ENCODE data around the gene NAA35. TPM values are rescaled to one million over a fixed set of nuclear protein-coding genes. Genes with fewer than 3 reads are reported as not detected.
"Not testable (repeated sequence)": the region's sequence is repeated elsewhere in the genome, so short reads cannot be mapped to it uniquely, and the experiment has no call there.

NAA35 gene
- polyA plus RNA-seq (ENCODE audit: insufficient read length) = 20.1 TPM

GRCh38 chr9:85940832-85941621 is at the start of gene NAA35:
TSS of gene NAA35 (plus strand) at chr9:85941146. CDS start at chr9:85942160, 1,014 bp downstream.
- DNase-seq (ENCODE audit: low read depth) = peak; percentile 96

DNA sequence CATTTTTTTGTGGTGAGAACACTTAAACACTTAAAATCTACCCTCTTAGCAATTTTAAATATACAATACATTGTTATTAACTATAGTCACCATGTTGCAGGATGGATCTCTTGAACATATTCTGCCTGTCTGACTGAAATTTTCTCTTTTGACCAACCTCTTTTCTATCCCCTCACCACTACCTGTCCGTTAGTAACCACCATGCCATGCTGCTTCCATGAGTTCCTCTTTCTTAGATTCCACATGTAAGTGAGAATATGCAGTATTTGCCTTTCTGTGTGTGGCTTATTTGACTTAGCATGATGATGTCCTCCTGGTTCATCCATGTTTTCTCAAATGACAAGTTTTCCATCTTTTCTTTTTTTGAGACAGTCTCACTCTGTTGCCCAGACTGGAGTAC is 48.5 kb upstream of the NAA35 start:
- no peak for DNase-seq (ENCODE audit: low read depth)

GRCh38 chr9:85895685-85896084 is 45.3 kb upstream of the NAA35 start:
- no peak for DNase-seq (ENCODE audit: low read depth)

DNA sequence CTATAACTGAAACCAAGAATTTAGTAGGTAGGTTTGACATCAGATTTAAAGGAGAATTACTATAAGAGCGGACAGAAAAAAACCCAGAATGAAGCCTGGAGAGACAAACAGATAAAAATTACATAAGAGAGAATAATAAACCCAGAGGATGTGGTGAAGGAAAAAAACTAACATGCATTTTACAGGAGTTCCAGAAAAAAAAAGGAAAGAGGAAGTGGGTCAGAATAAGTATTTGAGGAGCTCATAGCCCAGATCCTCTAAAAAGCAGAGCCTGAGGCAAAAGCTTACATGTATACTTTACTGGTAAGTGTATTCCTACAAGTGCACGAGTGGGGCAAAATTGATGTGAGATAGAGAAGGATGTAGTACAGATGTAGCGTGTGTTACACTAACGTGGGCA is 43.1 kb upstream of the NAA35 start:
- DNase-seq (ENCODE audit: low read depth) = no peak

DNA sequence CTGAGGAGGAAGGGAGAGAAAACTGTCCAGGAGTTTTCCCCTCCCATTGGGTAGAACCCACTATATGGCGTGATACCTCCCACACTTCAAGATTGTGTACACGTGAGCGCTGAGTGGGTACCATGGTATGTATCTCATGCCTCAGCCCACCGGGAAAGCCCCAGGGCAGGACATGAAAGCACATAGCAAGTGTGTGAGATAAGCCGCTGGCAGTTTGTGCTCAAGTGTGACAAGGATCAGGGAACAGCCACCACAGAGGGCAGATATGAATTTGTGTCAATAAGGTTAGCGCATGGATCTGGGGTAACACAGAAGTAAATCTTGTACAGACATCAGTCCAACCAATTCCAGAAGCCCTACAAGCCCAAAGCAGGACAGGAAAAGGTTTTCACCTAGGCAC is 42.6 kb upstream of the NAA35 start:
- DNase-seq (ENCODE audit: low read depth) = no peak

DNA sequence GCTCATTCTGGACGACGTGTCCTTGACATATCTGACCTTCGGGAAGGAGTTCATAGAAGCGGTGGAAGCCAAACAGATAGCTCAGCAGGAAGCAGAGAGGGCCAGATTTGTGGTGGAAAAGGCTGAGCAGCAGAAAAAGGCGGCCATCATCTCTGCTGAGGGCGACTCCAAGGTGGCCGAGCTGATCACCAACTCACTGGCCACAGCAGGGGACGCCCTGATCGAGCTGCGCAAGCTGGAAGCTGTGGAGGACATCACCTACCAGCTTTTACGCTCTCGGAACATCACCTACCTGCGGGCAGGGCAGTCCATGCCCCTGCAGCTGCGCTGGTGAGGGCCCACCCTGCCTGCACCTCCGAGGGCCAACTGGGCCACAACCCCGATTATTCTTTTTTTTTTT is 41.6 kb upstream of the NAA35 start:
- no peak for DNase-seq (ENCODE audit: low read depth)

- DNase-seq (ENCODE audit: low read depth) = no peak
Measured at GRCh38 chr9:85900504-85901201, 40.3 kb upstream of the NAA35 start.

- no peak for DNase-seq (ENCODE audit: low read depth)
Measured at GRCh38 chr9:85904975-85905374, 36.0 kb upstream of the NAA35 start.

DNA sequence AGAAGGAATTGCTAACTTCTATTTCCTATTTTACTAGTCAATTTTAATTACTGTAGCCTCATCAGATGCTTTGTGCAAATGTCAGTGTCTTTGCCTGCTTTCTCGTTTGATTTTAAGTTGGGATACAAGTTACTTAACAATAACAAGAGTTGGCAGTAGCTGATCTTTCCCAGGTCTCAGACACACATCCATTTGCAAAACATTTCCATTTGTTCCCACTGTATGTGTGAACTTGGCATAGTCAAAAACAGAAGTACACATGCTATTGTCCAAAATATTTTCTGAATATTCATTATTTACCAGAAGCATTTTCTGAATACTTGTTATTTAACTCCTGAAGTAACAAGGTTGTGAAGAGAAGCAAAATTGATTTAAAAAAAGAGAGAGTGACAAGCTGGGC is 35.0 kb upstream of the NAA35 start:
- no peak for DNase-seq (ENCODE audit: low read depth)

GRCh38 chr9:85909390-85909789 is 31.6 kb upstream of the NAA35 start:
- no peak for DNase-seq (ENCODE audit: low read depth)

DNA sequence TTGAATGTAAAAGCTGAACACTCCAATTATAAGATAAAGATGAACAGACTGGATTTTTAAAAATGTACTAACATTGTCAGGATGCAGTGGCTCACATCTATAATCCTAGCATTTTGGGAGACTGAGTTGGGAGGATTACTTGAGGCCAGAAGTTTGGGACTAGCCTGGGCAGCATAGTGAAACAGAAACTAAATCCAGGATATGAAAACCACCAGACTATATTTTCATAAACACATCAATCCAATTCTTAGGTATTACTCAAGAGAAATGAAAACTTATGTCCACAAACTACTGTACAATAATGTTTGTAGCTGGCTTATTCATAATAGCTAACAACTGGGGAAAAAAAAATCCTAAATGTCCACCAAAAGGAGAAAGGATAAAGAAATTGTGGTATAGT is 26.8 kb upstream of the NAA35 start:
- no peak for DNase-seq (ENCODE audit: low read depth)

GRCh38 chr9:85917756-85918155 is 23.2 kb upstream of the NAA35 start:
- DNase-seq (ENCODE audit: low read depth) = no peak

GRCh38 chr9:85925493-85925892 is 15.5 kb upstream of the NAA35 start:
- no peak for DNase-seq (ENCODE audit: low read depth)

- peak; percentile 35 for DNase-seq (ENCODE audit: low read depth)
Measured at GRCh38 chr9:85927076-85927475, 13.9 kb upstream of the NAA35 start.

- DNase-seq (ENCODE audit: low read depth) = no peak
Measured at GRCh38 chr9:85931495-85931894, 9.5 kb upstream of the NAA35 start.

DNA sequence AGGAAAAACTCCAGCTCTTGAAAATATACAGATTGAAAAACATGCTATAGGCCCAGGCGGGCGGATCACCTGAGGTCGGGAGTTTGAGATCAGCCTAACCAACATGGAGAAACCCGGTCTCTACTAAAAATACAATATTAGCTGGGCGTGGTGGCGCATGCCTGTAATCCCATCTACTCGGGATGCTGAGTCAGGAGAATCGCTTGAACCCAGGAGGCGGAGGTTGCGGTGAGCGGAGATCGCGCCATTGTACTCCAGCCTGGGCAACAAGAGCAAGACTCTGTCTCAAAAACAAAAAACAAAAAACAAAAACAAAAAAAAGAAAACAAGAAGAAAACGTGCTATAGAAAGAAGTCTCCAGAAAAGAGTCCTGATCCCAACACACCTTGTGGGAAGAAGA is 5.0 kb upstream of the NAA35 start:
- not testable (repeated sequence) for DNase-seq (ENCODE audit: low read depth)

DNA sequence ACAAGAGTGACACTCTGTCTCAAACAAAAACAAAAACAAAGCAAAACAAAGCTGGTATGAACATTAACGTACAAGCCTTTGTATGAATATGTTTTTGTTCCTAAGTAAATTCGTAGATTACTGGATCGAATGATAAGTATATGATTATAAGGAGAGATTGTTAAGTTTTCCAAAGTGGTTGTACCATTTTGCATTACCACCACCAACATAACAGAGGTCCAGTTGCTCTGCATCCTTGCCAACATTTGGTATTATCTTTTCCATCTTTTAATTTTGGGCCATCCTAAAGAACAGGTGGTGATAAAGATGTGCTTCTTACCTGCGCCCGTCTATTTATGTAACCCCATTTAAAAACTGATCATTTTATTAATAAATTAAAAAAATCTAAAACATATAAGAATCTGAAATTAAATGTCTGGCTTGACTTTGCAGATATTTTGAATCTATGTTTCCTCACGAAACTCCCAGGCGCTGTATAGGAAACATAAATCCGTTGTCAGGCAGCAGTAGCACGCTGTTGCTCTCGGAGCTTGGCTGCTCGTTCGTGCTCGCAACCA is 593 bp upstream of the NAA35 start:
- DNase-seq (ENCODE audit: low read depth) = no peak

- no peak for DNase-seq (ENCODE audit: low read depth)
Measured at GRCh38 chr9:85941622-85941940, 635 bp downstream of the NAA35 start.

- DNase-seq (ENCODE audit: low read depth) = no peak
Measured at GRCh38 chr9:85941966-85942912, 1.3 kb downstream of the NAA35 start.

- DNase-seq (ENCODE audit: low read depth) = no peak
Measured at GRCh38 chr9:85942913-85943709, 2.2 kb downstream of the NAA35 start.

DNA sequence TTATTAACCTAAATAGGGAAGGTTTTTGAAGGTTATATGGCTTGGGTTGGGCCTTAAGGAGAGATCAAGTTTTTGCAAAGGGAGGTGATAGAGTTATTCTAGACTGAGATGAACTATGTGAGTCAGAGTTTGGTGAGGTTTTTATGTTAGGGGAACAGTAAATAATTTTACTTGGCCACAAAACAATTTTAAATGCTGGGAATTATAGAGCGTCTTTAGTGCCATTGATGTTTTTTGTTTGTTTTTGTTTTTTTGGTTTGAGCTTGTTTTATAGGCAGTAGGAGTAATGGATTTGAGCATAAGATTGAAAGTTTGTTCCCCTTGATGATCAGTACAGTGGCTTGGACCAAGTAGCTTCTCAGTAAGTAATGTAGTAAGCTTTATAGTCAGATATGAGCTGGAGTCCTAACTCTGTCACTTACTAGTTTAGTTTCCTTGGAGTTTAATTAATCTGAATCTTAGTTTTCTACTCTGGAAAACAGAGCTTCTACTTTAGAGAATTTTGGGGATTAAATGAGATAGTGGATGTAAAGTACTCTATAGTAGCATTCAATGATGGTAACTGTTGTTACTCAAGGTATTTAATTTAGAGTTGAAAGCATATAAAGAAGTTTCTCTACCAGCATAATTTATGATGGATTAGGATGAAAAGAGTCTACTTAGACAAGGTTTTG is 2.9 kb downstream of the NAA35 start:
- no peak for DNase-seq (ENCODE audit: low read depth)
